Activated T-cell treated with anti-CD3 and anti-CD28 coated beads for 4 hours (primary cell): ENCODE results near the gene PTPRN2.

Experiments used
- DNase-seq: peaks from one replicate; pipeline ENCODE4 v3.0.0-alpha.2; 2020

The PTPRN2 gene

GRCh38 chr7:157612664-157613561 lies 974.7 kb downstream of the PTPRN2 start:
- DNase-seq = peak; percentile 17

GRCh38 chr7:157612009-157612663 lies 975.5 kb downstream of the PTPRN2 start:
- DNase-seq = no peak

- DNase-seq = no peak
These were observed 976.3 kb downstream of the PTPRN2 start for GRCh38 chr7:157611341-157611740.

DNA sequence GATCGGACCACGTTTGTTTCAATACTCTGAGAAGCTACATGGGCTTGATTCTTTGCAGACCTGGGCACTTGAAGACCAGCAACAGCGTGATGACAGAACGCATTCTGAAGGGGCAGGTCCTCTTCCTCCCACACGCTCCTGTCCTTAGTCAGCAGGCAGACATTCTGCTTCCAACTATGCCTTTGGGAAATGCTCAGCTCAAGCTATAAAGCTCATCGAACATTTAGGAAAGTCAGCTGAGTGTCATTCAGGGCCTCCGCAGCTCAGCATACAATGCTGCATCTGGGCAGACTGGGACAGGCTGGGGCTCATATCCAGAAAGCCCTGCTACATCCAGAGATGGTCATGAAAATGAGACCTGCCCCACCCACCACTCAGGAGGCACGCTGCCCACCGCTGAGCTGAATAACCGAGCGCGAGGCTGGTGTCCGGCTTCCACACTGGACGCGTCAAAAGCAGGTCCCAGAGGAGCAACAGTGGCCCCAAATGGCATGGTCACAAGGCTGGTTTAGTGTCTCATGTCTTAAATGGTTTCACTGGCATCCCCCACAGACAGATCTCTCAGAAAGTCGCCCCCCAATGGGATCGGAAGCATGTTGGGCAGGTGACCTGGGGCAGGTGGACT lies 976.8 kb downstream of the PTPRN2 start:
- DNase-seq = no peak

DNA sequence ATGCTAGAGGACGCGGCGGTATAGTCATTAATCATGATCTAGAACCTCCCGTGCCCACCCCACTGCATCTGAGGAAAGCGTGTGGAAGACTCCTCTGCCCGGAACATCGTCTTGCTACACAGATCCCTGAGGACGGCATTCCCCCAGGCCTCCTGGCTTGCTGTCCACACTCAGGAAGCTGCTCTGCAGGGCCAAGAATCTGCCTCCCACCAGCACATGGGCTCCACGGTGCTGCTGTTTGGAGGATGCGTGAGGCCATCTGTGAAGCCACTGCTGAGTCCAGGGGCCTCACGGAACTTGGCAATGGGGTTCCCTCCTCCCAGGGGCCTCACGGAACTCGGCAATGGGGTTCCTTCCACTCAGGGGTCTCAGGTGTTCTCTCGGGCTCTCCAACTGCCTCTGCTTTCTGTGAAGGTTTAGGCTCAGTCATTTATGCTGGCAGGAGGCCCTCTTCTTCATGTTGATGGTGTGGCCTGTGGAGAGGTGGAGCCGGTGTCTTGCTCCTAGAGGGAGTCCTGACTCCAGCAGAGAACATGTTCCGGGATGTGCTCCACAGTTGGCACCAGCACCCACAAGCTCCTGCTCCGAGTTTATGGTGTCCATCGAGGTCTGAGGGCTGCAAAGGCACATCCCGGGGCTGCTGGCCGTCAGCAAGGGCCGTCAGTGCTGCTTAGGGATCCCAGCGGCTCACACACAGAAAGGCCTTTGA lies 977.5 kb downstream of the PTPRN2 start:
- no peak for DNase-seq

- DNase-seq = no peak
These were observed 978.1 kb downstream of the PTPRN2 start for GRCh38 chr7:157609516-157609915.

DNA sequence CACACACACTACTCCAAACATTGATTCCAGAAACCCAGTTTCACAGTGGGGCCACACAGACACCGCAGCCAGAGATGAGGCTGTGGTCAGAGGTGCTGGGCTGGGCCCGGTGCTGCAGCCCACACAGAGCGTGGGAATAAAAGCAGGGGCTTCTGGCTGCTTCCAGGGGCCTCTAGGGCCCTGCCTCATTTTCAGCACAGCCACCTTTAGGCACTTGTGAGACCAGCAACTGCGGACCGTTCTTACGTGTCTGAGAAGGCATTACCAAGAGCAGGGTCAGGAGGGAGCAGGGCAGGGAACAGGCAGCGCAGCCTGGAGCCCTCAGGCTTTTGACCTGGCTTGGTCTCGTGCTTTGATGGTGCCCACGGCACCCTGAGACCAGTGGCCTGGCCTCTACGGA lies 980.4 kb downstream of the PTPRN2 start:
- no peak for DNase-seq

DNA sequence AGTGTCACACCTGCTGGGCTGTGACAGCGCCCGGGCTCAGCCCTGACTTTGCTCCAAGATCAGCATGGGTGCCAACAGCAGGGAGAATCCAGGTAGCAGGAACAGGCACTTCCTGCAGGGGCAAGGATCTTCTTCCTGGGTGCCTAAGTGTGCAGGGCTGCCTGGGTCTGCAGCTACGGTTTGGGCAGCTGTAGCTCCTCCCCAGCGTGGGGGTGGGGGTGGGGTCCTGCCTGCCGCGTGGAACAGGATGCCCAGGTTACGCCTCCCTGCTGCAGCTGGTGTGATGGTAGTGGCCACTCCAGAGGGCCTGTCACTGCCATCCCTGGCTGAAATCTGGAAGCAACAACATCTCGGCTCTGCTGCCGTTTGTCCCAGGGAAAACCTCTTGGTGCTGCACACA lies 981.5 kb downstream of the PTPRN2 start:
- no peak for DNase-seq

DNA sequence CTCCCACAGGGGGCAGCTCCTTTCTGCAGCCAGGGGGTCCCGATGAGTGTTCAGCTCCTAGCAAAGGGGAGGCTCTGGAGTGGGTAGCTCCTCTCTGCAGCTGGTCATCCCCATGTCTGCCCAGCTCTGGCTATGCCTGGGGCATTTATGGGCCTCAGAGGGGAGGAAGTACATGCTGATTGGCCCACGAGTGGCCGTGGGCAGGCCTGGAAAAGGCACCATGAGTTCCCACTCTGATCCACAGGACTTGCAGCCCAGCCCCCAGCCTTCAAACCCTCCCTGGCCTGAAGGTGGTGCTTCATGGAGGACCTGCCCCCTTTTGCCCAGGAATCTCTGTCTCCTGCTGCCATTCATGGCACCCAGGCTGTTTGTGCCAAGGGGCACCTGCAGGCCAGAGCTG lies 982.0 kb downstream of the PTPRN2 start:
- DNase-seq = no peak

- DNase-seq = no peak
These were observed 982.8 kb downstream of the PTPRN2 start for GRCh38 chr7:157604661-157605381.

GRCh38 chr7:157603716-157604115 lies 983.9 kb downstream of the PTPRN2 start:
- no peak for DNase-seq

GRCh38 chr7:157603005-157603404 lies 984.6 kb downstream of the PTPRN2 start:
- DNase-seq = no peak

- DNase-seq = no peak
These were observed 985.0 kb downstream of the PTPRN2 start for GRCh38 chr7:157602581-157602980.

DNA sequence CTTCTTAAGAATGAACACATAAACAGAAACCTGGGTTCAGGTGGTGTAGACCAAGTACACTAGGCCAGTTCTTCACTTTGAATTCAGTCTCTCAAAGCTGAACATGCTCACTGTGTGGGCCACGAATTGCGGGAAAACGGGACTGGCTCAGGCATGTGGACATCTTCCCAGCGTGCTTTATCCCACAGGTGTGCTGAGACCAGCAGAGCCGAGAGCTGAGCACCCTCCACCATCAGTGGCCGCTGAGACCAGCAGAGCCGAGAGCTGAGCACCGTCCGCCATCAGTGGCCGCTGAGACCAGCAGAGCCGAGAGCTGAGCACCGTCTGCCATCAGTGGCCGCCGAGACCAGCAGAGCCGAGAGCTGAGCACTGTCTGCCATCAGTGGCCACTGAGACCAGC lies 985.5 kb downstream of the PTPRN2 start:
- no peak for DNase-seq

DNA sequence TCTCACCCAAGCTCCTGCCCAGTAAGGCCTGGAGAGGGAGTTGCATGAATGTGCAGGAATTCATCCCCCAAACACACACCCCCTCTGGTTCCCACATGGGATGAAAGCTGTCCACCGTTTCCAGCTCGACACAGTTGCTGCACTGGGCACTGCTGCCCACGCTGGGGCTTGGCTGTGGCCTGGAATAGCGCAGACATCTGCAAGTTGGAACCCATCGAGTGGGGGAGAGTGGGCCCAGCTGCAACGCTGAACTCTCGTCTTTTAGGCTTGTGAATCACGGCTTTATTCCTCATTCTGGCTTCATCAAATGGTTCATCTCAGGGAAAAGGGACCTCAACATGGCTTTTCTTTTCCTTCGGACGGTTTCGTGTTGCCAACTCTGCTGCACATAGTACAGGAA lies 986.1 kb downstream of the PTPRN2 start:
- no peak for DNase-seq

DNA sequence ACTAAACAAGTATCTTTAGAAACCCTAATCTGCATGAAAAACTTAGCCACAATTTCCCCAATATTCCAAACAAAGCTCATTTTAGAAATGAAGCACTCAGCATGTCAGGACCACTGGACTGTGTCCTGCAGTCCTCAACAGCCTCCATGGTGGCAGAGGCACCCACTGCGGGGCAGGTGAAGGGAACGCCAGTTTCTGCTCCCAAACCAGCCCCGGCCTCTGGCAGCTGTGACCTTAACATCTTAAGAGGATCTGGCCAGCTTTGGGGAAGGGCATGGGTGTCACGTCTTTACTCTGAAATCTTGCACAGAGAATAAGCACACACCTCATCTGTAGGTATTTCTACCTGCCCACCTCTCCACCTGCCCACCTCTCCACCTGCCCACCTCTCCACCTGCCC lies 988.1 kb downstream of the PTPRN2 start:
- no peak for DNase-seq

- DNase-seq = no peak
These were observed 990.1 kb downstream of the PTPRN2 start for GRCh38 chr7:157597562-157597961.

- no peak for DNase-seq
These were observed 990.7 kb downstream of the PTPRN2 start for GRCh38 chr7:157596881-157597280.

- DNase-seq = no peak
These were observed 991.2 kb downstream of the PTPRN2 start for GRCh38 chr7:157596471-157596870.

GRCh38 chr7:157596026-157596425 lies 991.6 kb downstream of the PTPRN2 start:
- no peak for DNase-seq

- no peak for DNase-seq
These were observed 992.4 kb downstream of the PTPRN2 start for GRCh38 chr7:157595086-157595855.

- no peak for DNase-seq
These were observed 993.3 kb downstream of the PTPRN2 start for GRCh38 chr7:157594306-157594705.
